Measurements from ENCODE around the gene IMPDH1. TPM values are rescaled to one million over a fixed set of nuclear protein-coding genes. Genes with fewer than 3 reads are reported as not detected.
A peak's percentile ranks its signal among the peaks of the same experiment; 100 is the strongest.

IMPDH1 gene
- total and polyA plus RNA-seq, 9 of the 15 experiments (the other 6 are each of a cell fraction or from before 2014, with no cell fraction given), result 0.80 to 118 (median 64.3) TPM

- TF ChIP-seq, protein P1, sequence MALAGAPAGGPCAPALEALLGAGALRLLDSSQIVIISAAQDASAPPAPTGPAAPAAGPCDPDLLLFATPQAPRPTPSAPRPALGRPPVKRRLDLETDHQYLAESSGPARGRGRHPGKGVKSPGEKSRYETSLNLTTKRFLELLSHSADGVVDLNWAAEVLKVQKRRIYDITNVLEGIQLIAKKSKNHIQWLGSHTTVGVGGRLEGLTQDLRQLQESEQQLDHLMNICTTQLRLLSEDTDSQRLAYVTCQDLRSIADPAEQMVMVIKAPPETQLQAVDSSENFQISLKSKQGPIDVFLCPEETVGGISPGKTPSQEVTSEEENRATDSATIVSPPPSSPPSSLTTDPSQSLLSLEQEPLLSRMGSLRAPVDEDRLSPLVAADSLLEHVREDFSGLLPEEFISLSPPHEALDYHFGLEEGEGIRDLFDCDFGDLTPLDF (CRISPR knock-in tag; IDR thresholded peaks at IDR 0.05), result peak; percentile 29; the same call in 1 of the 2 replicates
- TF ChIP-seq MYNN (IDR thresholded peaks at IDR 0.05), result no peak
- TF ChIP-seq MYNN (CRISPR knock-in tag; IDR thresholded peaks at IDR 0.05), result no peak
- no peak for TF ChIP-seq ARID3A (IDR thresholded peaks at IDR 0.05; ENCODE audit: borderline replicate concordance, low read depth, low read length)
- no peak for TF ChIP-seq MTA2 (IDR thresholded peaks at IDR 0.05; ENCODE audit: low read depth)
- TF ChIP-seq HDAC6 (IDR thresholded peaks at IDR 0.05; ENCODE audit: low read depth, low read length), result no peak
- no peak for TF ChIP-seq SIN3B (IDR thresholded peaks at IDR 0.05; ENCODE audit: low read depth)
- TF ChIP-seq, protein P2, sequence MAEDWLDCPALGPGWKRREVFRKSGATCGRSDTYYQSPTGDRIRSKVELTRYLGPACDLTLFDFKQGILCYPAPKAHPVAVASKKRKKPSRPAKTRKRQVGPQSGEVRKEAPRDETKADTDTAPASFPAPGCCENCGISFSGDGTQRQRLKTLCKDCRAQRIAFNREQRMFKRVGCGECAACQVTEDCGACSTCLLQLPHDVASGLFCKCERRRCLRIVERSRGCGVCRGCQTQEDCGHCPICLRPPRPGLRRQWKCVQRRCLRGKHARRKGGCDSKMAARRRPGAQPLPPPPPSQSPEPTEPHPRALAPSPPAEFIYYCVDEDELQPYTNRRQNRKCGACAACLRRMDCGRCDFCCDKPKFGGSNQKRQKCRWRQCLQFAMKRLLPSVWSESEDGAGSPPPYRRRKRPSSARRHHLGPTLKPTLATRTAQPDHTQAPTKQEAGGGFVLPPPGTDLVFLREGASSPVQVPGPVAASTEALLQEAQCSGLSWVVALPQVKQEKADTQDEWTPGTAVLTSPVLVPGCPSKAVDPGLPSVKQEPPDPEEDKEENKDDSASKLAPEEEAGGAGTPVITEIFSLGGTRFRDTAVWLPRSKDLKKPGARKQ (CRISPR knock-in tag; IDR thresholded peaks at IDR 0.05), result no peak
- no peak for TF ChIP-seq DIDO1 (tag; IDR thresholded peaks at IDR 0.05; ENCODE audit: low read depth)
- no peak for TF ChIP-seq SREBF1 (IDR thresholded peaks at IDR 0.05; ENCODE audit: borderline replicate concordance, low read depth, low read length)
- no peak for TF ChIP-seq CREB3L1 (IDR thresholded peaks at IDR 0.05; ENCODE audit: borderline replicate concordance, low read depth)
- TF ChIP-seq ZNF408 (CRISPR knock-in tag; IDR thresholded peaks at IDR 0.05; ENCODE audit: low read depth), result no peak
- TF ChIP-seq, protein P3, sequence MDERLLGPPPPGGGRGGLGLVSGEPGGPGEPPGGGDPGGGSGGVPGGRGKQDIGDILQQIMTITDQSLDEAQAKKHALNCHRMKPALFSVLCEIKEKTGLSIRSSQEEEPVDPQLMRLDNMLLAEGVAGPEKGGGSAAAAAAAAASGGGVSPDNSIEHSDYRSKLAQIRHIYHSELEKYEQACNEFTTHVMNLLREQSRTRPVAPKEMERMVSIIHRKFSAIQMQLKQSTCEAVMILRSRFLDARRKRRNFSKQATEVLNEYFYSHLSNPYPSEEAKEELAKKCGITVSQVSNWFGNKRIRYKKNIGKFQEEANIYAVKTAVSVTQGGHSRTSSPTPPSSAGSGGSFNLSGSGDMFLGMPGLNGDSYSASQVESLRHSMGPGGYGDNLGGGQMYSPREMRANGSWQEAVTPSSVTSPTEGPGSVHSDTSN (CRISPR knock-in tag; IDR thresholded peaks at IDR 0.05; ENCODE audit: low read depth), result no peak
- TF ChIP-seq, protein P3 (tag; conservative IDR thresholded peaks at IDR 0.05; ENCODE audit: low read depth), result no peak
- TF ChIP-seq, protein P4, sequence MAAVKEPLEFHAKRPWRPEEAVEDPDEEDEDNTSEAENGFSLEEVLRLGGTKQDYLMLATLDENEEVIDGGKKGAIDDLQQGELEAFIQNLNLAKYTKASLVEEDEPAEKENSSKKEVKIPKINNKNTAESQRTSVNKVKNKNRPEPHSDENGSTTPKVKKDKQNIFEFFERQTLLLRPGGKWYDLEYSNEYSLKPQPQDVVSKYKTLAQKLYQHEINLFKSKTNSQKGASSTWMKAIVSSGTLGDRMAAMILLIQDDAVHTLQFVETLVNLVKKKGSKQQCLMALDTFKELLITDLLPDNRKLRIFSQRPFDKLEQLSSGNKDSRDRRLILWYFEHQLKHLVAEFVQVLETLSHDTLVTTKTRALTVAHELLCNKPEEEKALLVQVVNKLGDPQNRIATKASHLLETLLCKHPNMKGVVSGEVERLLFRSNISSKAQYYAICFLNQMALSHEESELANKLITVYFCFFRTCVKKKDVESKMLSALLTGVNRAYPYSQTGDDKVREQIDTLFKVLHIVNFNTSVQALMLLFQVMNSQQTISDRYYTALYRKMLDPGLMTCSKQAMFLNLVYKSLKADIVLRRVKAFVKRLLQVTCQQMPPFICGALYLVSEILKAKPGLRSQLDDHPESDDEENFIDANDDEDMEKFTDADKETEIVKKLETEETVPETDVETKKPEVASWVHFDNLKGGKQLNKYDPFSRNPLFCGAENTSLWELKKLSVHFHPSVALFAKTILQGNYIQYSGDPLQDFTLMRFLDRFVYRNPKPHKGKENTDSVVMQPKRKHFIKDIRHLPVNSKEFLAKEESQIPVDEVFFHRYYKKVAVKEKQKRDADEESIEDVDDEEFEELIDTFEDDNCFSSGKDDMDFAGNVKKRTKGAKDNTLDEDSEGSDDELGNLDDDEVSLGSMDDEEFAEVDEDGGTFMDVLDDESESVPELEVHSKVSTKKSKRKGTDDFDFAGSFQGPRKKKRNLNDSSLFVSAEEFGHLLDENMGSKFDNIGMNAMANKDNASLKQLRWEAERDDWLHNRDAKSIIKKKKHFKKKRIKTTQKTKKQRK (IDR thresholded peaks at IDR 0.05; ENCODE audit: borderline replicate concordance, low read depth, low read length), result no peak
- TF ChIP-seq RAD21 (CRISPR knock-in tag; conservative IDR thresholded peaks at IDR 0.05 in 1 of 2, IDR thresholded peaks at IDR 0.05 in 1 of 2), result peak; percentile 99
Measured at GRCh38 chr7:128425850-128426249, 16.1 kb upstream of the IMPDH1 start (continued).
